Jurkat, Clone E6-1 (cell line): ENCODE results near the gene CIPC. TPM values are rescaled to one million over a fixed set of nuclear protein-coding genes. Genes with fewer than 3 reads are reported as not detected.
A peak's percentile ranks its signal among the peaks of the same experiment; 100 is the strongest.

Experiments used
- DNase-seq: peaks from one replicate; pipeline ENCODE4 v3.0.0-alpha.2; 2011; ENCODE audit warnings: low read depth, low spot score
- H3K4me3 ChIP-seq: 2 replicates; pipeline ENCODE4 v1.5.1; 2011; ENCODE audit warnings: mild to moderate bottlenecking, low read length, control low read depth, moderate library complexity
- polyA plus RNA-seq: library from polyadenylated mRNA; unstranded; fragments of >200 nt; gene quantifications from one replicate; pipeline ENCODE4 v1.2.1, GENCODE V29; 2012; ENCODE audit warnings: missing spikeins; ENCODE audit not compliant: insufficient read length, insufficient read depth

CIPC gene, protein sequence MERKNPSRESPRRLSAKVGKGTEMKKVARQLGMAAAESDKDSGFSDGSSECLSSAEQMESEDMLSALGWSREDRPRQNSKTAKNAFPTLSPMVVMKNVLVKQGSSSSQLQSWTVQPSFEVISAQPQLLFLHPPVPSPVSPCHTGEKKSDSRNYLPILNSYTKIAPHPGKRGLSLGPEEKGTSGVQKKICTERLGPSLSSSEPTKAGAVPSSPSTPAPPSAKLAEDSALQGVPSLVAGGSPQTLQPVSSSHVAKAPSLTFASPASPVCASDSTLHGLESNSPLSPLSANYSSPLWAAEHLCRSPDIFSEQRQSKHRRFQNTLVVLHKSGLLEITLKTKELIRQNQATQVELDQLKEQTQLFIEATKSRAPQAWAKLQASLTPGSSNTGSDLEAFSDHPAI
- polyA plus RNA-seq = 11.6 TPM

DNA sequence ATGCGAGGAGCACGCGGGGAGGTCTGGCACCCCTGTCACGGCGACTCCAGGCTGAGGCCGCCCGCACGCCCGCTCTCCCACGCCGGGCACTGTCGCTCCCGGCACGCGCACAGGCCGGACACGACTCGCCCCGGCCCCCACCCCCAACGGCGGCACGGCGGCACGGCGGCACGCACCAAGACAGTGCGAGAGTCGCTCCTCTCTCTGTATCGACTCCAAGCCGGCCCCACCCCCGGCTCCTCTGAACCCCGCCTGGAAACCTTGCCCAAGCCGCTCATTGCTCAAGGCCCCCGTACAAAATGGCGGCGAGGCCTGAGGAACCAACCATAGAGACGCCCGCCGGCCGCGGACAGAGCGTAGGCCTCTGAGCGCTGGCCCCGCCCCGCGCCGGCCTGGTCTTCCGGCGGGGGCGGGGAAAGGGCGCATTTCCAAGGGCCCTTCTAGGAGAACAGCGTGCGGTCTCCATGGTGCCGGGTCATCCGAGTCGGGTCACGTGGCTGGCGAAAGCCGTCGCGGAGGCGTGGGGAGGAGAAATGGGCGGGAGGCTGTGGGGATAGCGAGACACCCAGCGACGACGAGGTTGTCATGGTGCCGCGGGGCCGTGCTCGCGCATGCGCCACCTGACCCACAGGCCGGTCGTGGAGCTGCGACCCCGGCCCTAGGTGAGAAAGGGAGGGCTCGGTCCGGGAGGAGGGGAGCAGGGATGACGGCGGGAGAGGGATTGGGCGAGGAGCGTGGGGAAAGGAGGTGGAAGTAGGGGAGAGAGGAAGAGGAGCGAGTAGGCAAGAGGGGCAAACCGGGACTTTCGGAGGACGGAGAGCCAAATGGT, at the start of gene CIPC:
TSS of gene CIPC (plus strand) at position 559 of the 829 bp plus-strand sequence. CDS start 7,451 bp downstream, outside the sequence.
- peak; percentile 98 for DNase-seq
- H3K4me3 ChIP-seq = peak within 1 kb of the TSS; percentile 81

DNA sequence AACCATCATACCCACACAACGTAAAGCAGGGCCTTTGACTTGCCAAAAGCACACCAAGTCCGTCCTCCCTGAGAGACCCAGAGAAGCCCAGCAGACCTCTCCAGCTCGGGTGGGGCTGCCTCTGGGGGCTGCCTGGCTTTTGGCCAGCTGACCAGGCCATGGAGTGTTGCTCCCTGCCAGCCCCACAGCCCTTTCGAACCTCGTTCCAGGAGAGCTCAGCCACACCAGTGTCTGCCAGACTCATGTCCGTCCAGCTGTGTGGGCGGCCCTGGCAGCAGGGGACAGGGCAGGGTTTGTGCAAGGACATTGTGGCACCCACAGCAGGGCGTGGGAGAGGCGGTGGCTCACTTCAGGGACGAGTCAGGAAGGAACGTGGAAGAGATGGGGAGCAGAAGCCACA, 46.9 kb upstream of the CIPC start:
- no peak overlapping the region for H3K4me3 ChIP-seq
- DNase-seq = no peak

DNA sequence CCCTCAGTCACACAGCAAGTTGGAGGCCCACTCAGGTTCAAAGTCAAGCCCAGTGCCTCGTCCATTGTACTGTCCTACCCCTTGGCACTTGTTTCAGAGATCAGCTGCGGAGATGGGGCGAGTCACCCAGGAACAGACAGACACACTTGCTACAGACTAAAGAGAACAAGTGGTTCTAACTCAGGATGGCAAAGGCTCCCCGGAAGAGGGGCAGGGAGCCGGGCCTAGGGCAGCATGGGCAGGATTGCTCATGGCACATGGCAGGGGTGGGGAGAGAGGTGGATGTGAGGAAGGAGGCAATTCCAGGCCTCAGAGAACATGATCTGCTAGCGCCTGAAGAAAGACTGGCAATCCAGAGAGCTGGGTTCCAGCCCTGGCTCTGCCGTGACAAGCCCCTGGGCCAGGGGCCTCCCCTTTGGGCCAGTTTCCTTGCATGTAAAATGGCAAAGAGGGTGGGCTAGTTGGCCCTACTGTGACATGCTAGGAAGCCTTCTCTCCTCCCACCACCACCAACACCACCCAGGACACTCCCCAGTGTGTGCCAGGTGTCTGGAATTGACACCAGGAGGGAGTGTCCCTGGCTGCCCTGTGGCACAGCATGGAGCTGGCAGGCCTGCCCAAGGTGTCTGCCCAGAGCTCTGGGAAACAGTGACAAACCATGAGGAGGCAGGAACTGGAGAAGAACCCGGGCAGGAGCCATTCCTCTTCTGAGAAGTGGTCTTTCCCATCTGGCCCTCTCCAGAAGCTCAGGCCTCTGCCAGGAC, 45.6 kb upstream of the CIPC start:
- no peak for DNase-seq

DNA sequence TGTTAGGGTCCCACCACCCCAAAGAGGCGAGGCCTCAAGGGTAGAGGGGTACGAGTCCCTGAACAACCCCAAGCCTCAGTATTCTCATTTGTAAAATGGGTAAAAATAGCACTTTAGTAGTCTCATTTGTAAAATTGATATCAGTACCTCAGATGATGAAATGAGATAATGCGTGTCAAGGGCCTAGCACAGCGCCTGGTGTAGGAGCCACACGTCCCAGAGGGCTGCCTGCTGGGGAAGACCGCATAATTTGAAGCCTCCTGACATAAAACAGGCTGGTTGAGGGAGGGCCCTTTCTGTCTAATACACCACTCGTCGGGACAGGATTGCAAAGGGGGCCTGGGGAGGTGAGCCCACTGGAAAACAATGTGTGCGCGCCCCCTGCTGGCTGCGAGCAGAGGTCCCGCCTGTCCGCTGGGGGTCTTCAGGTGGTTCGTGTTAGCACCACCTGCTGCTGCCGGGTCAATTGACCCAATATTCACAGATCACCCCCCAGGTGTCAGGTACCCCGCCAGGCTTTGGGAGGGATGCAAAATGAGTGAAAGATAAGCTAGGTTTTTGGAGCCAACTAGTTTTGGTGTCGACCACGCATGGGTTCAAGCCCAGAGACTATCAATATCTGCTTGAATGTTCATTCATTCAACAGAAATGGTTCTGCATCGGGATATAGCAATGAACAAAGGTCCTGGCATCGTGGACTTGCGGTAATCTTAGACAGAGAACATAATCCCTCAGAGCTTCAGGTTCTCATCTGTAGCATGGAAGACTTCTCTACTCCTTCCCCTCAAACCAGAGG, 44.8 kb upstream of the CIPC start:
- H3K4me3 ChIP-seq = no peak overlapping the region
- DNase-seq = peak; percentile 78

More for the DNA sequence above, 45.6 kb upstream of the CIPC start:
- H3K4me3 ChIP-seq = no peak overlapping the region

DNA sequence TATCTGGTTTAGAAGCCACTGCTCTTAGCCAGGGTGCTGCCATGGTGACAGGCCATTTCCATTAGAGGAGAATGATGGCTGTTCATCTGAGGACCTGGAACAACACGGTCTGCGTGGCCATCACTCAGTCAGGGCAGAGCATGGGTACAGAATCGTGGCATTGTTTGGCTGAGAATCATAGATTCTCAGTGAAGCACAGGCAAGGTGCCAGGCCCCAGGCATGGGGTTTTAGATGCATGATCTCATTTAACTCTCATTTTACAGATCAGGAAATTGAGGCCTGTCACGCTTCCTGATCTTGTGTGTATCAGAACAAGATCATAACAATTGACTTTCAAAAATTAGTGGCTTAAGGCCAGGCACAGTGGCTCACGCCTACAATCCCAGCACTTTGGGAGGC, 42.8 kb upstream of the CIPC start:
- no peak for DNase-seq

DNA sequence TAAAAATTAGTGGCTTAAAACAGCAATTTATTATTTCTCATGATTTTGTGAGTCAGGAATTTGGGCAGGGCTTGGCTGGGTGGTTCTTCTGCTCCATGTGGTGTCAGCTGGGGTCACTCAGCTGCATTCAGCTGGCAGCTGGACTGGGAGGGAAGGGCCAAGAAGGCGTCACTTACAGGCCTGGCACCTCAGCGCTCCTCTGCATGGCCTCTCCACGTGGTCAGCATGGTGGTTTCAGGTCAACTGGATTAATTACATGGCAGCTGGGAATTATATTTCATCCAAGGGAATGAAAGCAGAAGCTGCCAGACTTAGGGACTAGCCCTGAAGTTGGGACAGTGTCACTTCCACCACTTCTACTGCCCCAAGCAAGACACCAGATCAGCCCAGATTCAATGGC, 42.1 kb upstream of the CIPC start:
- DNase-seq = no peak
- no peak overlapping the region for H3K4me3 ChIP-seq

More for the DNA sequence above, 42.8 kb upstream of the CIPC start:
- no peak overlapping the region for H3K4me3 ChIP-seq

DNA sequence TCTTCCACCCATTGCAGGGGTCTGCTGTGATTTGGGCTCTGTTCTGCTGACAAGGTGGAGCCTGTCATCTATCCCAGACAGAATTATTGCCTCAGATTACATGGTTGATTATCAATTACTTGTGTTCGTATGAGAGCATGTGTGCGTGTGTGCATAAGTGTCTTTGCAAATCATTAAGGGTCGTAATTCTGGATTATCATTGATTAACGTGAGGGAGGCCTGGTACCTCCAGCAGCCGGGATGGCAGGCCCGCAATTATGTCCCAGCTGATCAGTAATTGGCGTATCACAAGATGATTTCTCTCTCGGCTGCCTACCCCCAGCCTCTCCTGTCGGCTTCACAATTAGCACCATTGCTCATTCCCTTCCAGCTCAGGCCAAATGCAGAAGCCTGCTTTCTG, 39.9 kb upstream of the CIPC start:
- no peak for DNase-seq

DNA sequence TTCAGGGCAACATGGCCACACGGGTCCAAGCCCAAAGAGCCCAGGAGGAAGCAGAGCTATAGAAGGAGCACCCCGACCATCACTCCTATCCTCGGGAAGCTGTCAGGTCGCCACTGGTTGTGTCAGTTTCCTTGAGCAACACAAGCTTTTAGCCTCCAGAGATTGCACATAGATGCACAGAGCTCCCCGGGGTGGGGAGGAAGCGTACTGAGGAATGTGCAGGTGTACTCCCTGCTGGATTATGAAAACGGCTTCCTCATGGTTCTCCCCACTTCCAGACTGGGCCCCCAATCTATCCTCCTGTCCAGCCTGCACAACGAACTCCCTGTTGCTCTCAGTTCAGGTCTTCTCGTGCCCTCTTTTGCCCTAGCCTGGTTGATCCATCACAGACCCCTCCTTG, 39.3 kb upstream of the CIPC start:
- H3K4me3 ChIP-seq = no peak overlapping the region
- DNase-seq = no peak

More for the DNA sequence above, 39.9 kb upstream of the CIPC start:
- H3K4me3 ChIP-seq = no peak overlapping the region

DNA sequence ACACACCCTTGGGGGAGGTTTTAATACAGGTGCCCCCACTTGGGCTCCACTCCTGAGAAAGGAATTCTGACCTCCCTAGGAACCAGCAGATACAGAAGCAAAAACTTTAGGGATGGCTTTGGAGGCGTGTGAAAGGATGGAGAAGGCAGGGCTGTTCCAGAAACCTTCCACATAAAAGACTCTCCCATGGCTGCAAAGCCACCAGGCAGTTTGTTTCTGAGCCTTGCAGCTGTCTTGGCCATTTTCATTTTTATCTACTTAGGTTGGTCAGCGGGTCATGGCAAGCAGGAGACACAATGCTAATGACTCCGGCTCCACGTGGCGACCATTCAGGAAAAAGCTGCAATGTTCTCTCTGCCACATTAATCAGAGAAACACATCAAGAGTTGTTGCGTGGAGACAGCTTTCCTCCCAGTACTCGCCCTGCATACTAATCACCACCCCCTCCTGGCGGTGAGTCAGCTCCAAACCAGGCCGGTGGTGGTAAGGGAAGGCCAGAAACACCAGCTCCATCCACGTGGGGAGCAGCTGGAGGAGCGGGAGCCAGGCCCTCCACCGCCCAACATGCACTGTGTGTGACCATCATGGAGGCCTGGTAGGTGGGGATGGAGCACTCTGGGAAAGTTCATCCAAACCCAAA, 38.7 kb upstream of the CIPC start:
- no peak overlapping the region for H3K4me3 ChIP-seq
- DNase-seq = no peak

DNA sequence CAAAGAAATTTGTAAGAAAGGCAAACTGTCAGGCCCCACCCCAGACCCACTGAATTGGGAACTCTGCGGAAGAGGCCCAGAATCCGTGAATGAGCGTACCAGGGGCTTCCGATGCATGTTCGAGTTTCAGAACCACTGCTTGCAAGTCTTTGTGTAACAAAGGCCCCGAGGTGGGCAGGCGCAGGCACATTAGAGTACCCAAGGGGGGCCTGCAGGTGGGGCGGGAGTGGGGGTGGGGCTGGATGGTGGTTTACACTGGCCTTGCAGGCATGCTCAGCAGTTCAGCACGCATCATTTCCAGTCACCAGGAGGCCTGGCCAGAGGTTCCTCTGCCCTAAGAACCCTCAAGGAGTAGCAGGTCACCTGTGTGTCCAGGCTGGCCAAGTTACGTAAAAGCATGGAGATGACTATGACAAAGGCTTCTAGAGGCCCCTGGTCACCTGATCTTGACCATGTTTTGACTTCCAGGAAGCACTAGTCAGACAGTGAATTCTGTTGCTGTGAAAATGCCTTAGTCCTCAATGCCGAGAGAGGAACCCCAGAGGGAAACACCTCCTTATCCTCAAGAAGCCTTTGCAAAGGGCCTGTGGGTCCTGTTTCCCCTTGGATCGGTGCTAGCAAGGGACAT, 36.3 kb upstream of the CIPC start:
- no peak overlapping the region for H3K4me3 ChIP-seq
- no peak for DNase-seq

DNA sequence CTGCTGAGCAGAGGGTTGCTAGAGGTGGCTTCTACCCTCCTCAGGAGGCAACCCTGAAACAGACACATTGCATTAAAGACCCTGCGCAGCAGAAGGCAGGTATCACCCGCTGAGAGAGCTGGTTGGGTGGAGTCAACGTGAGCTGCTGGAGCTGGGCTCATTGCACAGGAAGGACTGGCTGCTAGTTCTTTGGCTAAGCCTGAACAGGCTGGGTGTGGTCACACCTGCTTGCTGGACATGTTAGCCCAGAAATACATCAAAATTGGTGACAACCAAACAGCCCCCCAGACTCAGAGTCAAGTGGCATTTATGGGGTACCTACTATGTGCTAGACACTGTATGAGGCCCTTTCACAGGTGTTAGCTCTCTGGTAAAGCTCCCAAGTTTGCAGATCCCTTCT, 35.8 kb upstream of the CIPC start:
- DNase-seq = no peak
- H3K4me3 ChIP-seq = no peak overlapping the region

DNA sequence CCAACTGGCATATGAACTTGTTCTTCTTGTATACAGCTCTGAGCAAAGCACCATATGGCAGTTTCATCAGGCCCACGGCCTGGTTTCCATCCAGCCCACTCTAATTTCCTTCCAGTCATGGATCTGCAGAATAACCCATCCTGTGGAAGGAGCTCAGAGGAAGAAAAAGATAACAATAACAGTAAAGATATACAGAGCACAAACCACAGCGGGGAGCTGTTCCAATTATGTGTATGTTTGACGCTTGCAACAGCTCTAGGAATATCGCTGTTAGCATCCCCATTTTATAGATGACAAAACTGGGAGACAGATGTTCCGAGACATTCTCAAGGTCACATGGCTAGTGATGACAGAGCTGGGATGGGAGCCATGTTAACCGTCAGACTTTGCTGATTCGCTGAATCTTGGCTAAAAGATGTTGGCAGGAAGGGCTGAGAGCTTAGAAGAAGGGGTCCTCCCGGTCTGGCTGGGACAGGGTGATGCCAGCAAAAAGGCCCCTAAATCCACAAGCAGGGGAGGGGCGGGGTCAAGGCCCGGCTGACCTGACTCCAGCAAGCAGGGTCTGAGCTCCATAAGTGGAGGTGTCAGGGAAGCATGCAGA, 34.4 kb upstream of the CIPC start:
- no peak overlapping the region for H3K4me3 ChIP-seq
- DNase-seq = no peak

DNA sequence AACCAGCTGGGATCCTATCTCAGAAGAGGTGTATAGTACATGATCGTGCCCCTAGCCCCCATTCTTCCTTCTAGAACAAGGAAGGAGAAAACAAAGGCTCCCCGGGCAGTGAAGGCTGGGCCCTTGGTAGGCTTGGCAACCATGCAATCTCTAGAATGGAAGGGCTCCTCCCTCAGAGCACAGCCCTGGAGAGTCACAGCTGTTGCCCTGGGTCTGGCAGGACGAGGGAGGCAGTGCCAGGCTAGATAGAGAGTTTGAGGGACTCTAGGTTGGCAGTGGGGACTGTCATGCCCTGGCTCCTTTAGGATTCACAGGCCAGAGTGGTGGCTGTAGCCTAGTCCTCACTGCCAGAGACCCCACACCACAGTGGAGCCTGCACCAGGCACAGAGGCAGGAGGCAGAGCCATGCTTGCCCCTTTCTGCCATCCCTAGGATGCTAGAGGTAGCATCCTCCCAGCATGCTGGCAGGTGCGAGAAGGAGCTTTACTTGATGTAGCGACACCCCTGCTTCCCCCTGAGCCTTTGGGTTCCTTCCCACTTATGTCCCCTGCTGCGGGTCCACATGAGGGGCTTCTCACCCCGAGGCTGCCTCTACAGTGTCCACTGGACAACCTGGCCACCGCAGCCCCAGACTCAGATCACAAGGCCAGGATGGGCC, 33.4 kb upstream of the CIPC start:
- DNase-seq = no peak
- no peak overlapping the region for H3K4me3 ChIP-seq

DNA sequence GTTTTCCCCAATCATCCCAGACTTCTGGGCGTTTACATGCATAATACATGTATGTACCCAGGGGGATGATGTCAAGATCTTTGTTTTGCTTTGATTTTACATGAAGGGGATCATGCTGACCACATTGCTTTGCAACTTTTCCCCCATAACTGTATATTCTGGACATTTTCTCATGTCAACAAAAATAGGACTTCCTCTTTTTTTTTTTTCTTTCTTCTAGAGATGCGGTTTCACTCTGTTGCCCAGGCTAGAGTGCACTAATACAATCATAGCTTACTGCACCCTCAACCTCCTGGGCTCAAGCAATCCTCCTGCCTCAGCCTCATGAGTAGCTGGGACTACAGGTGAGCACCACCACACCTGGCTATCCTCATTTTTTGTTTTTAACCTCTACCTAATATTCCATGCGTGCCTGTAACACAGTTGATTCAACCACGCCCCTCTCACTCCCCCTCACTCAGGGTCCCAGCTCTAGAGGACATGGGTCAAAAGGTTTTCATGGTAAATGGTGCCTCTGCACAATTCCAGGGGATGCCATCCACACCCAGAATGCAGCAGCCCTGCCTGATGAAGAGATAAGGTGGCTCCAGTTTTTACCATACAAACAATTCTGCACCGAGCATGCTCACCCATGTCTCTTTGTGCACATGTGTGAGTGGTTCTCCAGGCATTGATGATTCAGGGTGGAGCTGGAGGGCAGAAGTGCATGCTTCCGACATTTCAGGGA, 32.0 kb upstream of the CIPC start:
- DNase-seq = no peak

DNA sequence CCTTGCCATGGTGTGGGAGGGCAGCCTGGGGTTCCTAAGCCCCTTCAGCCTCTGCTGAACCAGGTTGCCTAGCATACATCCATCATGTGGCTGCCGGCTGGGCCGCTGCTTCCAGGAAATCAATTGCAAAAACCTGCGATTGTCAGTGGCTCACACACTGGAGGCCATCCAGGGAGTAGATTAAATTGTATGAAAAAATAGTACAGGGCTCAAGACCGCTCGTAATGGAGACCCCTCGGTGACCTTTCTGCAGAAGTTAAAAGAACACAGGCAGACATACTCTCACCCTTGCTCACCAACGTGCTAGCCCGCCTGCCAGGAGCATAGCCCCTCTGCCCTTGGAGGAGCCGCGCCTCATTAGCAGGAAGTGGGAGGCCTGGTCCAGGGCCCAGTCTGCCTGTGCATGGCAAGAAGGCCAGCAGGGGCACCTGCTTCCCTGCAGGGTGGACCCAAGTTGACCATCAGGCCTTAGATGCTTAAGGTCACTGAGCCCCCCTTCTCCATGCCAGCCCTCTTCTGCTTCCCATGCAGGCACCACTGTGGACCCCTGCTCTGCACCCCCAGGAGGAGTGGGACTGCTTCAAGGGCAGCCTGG, 31.4 kb upstream of the CIPC start:
- DNase-seq = no peak

More for the DNA sequence above, 32.0 kb upstream of the CIPC start:
- H3K4me3 ChIP-seq = no peak overlapping the region

More for the DNA sequence above, 31.4 kb upstream of the CIPC start:
- H3K4me3 ChIP-seq = no peak overlapping the region
